Breast epithelium (tissue), 4 donors: Measurements from ENCODE around the gene TFF3. TPM values are rescaled to one million over a fixed set of nuclear protein-coding genes. Genes with fewer than 3 reads are reported as not detected.

ENCODE experiments used
- DNase-seq, 2 donors: peaks; one replicate each; pipeline ENCODE4 v3.0.0-alpha.2; 2019; ENCODE audit warnings: low spot score in 2 of 2
- H3K27ac ChIP-seq, 2 donors: fragments of 200-600 bp; sonication (generic) in 1 of 2; one replicate each; pipeline ENCODE4 v1.5.1; 2016 to 2019; ENCODE audit warnings: mild to moderate bottlenecking in 1 of 2
- H3K27me3 ChIP-seq, 2 donors: fragments of 200-600 bp; sonication (generic) in 1 of 2; one replicate each; pipeline versions ENCODE4 v1.5.1 to v1.6.0; 2017 to 2019; ENCODE audit warnings: control low read depth in 1 of 2, mild to moderate bottlenecking in 1 of 2
- H3K36me3 ChIP-seq: fragments of 200-600 bp; one replicate; pipeline ENCODE4 v1.5.1; 2019
- H3K4me1 ChIP-seq, 2 donors: fragments of 200-600 bp; sonication (generic); one replicate each; pipeline ENCODE4 v1.5.1; 2016 to 2019; ENCODE audit warnings: control low read depth in 1 of 2
- H3K4me3 ChIP-seq, 3 donors: fragments of 200-600 bp; sonication (generic); 1 replicate in 2 of 3; 2 replicates in 1 of 3; pipeline ENCODE4 v1.5.1; 2016 to 2019; ENCODE audit warnings: mild to moderate bottlenecking in 3 of 3, moderate library complexity in 2 of 3
- H3K9me3 ChIP-seq, 2 donors: fragments of 200-600 bp; sonication (generic) in 1 of 2; one replicate each; pipeline ENCODE4 v1.5.1; 2016 to 2019; ENCODE audit warnings: control low read depth in 1 of 2
- CTCF ChIP-seq, 3 donors: fragments of 450-650 bp; IDR thresholded peaks; one replicate each; pipeline ENCODE4 v1.5.1; 2016 to 2017; ENCODE audit warnings: antibody characterized with exemption in 3 of 3, mild to moderate bottlenecking in 3 of 3, moderate library complexity in 3 of 3
- POLR2A ChIP-seq: fragments of 450-650 bp; IDR thresholded peaks from one replicate; pipeline ENCODE4 v1.6.1; 2016; ENCODE audit warnings: antibody characterized with exemption, mild to moderate bottlenecking, moderate library complexity
- POLR2AphosphoS5 ChIP-seq, 3 donors: sonication (generic); formaldehyde crosslinking; IDR thresholded peaks; one replicate each; pipeline ENCODE4 v1.6.1; 2017; ENCODE audit warnings: antibody characterized with exemption in 3 of 3
- intact Hi-C: fragments of 100-400 bp; cut with DNase I; formaldehyde crosslinking; loops from one replicate; pipeline ENCODE4 v1.15.1; 2023; ENCODE audit warnings: low total_unique reads
- total RNA-seq, 3 donors: library from RNA; depleted of rRNA; stranded (reverse); fragments of >200 nt; gene quantifications; one replicate each; pipeline ENCODE4 v1.1.0, GENCODE V29; 2016

Gene TFF3
- total RNA-seq, 3 donors from 2014 or later = 0.96 to 108 (median 11.4) TPM

- TF ChIP-seq POLR2A (no peak), CTCF (IDR thresholded peaks at IDR 0.05) (no peak), POLR2AphosphoS5 (IDR thresholded peaks at IDR 0.05) (no peak)
- intact Hi-C loops = no loop called here
- DNase-seq = no peak
- H3K36me3 ChIP-seq = no peaks in the 10 kb centered on the region
- no peaks in the 10 kb centered on the region for H3K27me3 ChIP-seq
- H3K9me3 ChIP-seq = no peaks in the 10 kb centered on the region
- peak overlapping the region; percentile 70 to 78 for H3K27ac ChIP-seq
- peaks cover 9 to 14% of the 10 kb centered on the region in 2 donors for H3K4me1 ChIP-seq
- no peak overlapping the region for H3K4me3 ChIP-seq
Observed at GRCh38 chr21:42264245-42265195, 50.7 kb downstream of the TFF3 start.

- Histone ChIP-seq H3K27me3 (no peaks in the 10 kb centered on the region), H3K4me3 (peak overlapping the region in 1 of 3 donors; percentile 28), H3K9me3 (no peaks in the 10 kb centered on the region), H3K36me3 (no peaks in the 10 kb centered on the region), H3K4me1 (peaks cover 9 to 16% of the 10 kb centered on the region in 2 donors), H3K27ac (peak overlapping the region; percentile 70 to 78)
- intact Hi-C loops = no loop called here
- peak in 1 of 2 donors; percentile 51 for DNase-seq
- TF ChIP-seq POLR2A = no peak
- peak; percentile 30 to 83 (median 47) for TF ChIP-seq POLR2AphosphoS5 (IDR thresholded peaks at IDR 0.05)
- no peak for TF ChIP-seq CTCF (IDR thresholded peaks at IDR 0.05)
Observed at GRCh38 chr21:42263591-42264131, 51.5 kb downstream of the TFF3 start.

- Histone ChIP-seq H3K4me1 (peaks cover 9 to 19% of the 10 kb centered on the region in 2 donors), H3K4me3 (peak overlapping the region in 1 of 3 donors; percentile 13), H3K27ac (peak overlapping the region; percentile 70 to 78)
Observed at GRCh38 chr21:42262831-42263231, 52.4 kb downstream of the TFF3 start.

GRCh38 chr21:42261829-42262200 lies 53.4 kb downstream of the TFF3 start:
- no peak for DNase-seq
- peak overlapping the region in 1 of 2 donors; percentile 78 for H3K27ac ChIP-seq
- H3K9me3 ChIP-seq = no peaks in the 10 kb centered on the region
- intact Hi-C loops = no loop called here
- no peaks in the 10 kb centered on the region for H3K27me3 ChIP-seq
- TF ChIP-seq POLR2AphosphoS5 (IDR thresholded peaks at IDR 0.05) (no peak), POLR2A (no peak), CTCF (IDR thresholded peaks at IDR 0.05) (no peak)
- peaks cover 9 to 19% of the 10 kb centered on the region in 2 donors for H3K4me1 ChIP-seq
- no peaks in the 10 kb centered on the region for H3K36me3 ChIP-seq
- no peak overlapping the region for H3K4me3 ChIP-seq

More at GRCh38 chr21:42262831-42263231, 52.4 kb downstream of the TFF3 start:
- intact Hi-C loops = no loop called here
- peak; percentile 74 to 85 for DNase-seq
- TF ChIP-seq CTCF (IDR thresholded peaks at IDR 0.05) = no peak
- TF ChIP-seq POLR2AphosphoS5 (IDR thresholded peaks at IDR 0.05) = peak in 2 of 3 donors; percentile 10 to 11
- TF ChIP-seq POLR2A = no peak
- Histone ChIP-seq H3K27me3 (no peaks in the 10 kb centered on the region), H3K9me3 (no peaks in the 10 kb centered on the region), H3K36me3 (no peaks in the 10 kb centered on the region)

Other genes with a start within 250 kb of the TFF3 start
- not detected for gene UMODL1, start 244.1 kb downstream of the TFF3 start, total RNA-seq
- 10 to 100 TPM; 10.6 to 26.2 (median 23.7) TPM for gene ABCG1, start 96.3 kb downstream of the TFF3 start, total RNA-seq
- not detected for gene TFF2, start 35.6 kb upstream of the TFF3 start, total RNA-seq
- gene TFF1, start 51.1 kb upstream of the TFF3 start, total RNA-seq = 1 to 10 TPM in 1 of 3 donors, under 1 TPM in 1, not detected in 1; 0.98 to 4.4 TPM
- 10 to 100 TPM in 1 of 3 donors, 1 to 10 TPM in 1, not detected in 1; 9.2 to 27.2 TPM for gene TMPRSS3, start 80.6 kb upstream of the TFF3 start, total RNA-seq
- 1 to 10 TPM in 1 of 3 donors, under 1 TPM in 2; 0.32 to 1.5 (median 0.66) TPM for gene UBASH3A, start 88.5 kb upstream of the TFF3 start, total RNA-seq
- 1 to 10 TPM in 1 of 3 donors, under 1 TPM in 2; 0.48 to 2.3 (median 0.88) TPM for gene RSPH1, start 180.8 kb upstream of the TFF3 start, total RNA-seq
- gene SLC37A1, start 198.4 kb upstream of the TFF3 start, total RNA-seq = 10 to 100 TPM in 2 of 3 donors, 1 to 10 TPM in 1; 7.5 to 18.4 (median 18.4) TPM